AG09309 (cell line): ENCODE results near the gene GPR39.
"Not testable (repeated sequence)": the region's sequence is repeated elsewhere in the genome, so short reads cannot be mapped to it uniquely, and the experiment has no call there.

Source experiments
- DNase-seq: peaks from one replicate; pipeline ENCODE4 v3.0.0-alpha.2; 2010; ENCODE audit warnings: low read depth
- H3K4me3 ChIP-seq: 2 replicates; pipeline ENCODE4 v1.5.1; 2011; ENCODE audit warnings: mild to moderate bottlenecking, low read depth, low read length, moderate library complexity; ENCODE audit not compliant: control insufficient read depth
- TF ChIP-seq, protein P1 (sequence below): IDR thresholded peaks from 2 replicates; pipeline ENCODE4 v1.5.1; 2011; ENCODE audit warnings: mild to moderate bottlenecking, low read depth, low read length, inconsistent platforms; ENCODE audit not compliant: insufficient read depth, control insufficient read depth; ENCODE audit errors: missing control alignments

Gene GPR39

DNA sequence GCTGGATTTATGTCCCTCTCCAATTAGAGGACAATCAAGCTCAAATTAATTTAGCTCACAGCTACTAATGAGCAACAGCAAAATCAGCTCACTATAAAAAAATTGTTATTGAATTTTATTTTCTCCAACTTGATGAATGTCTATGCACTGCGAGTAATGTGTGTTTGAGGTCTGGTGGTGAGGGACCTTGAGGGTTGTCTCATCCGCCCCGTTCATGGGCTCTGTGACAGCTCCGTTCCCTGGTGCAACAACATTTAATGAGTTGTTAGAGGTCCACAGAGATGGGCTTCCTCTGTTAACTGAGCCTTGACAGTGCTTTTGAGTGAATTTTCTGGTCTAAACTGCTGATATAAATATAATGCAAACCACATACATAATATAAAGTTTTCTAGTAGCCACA lies 101.7 kb downstream of the GPR39 start:
- DNase-seq: no peak
- TF ChIP-seq, protein P1, sequence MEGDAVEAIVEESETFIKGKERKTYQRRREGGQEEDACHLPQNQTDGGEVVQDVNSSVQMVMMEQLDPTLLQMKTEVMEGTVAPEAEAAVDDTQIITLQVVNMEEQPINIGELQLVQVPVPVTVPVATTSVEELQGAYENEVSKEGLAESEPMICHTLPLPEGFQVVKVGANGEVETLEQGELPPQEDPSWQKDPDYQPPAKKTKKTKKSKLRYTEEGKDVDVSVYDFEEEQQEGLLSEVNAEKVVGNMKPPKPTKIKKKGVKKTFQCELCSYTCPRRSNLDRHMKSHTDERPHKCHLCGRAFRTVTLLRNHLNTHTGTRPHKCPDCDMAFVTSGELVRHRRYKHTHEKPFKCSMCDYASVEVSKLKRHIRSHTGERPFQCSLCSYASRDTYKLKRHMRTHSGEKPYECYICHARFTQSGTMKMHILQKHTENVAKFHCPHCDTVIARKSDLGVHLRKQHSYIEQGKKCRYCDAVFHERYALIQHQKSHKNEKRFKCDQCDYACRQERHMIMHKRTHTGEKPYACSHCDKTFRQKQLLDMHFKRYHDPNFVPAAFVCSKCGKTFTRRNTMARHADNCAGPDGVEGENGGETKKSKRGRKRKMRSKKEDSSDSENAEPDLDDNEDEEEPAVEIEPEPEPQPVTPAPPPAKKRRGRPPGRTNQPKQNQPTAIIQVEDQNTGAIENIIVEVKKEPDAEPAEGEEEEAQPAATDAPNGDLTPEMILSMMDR: no peak
- no peak overlapping the region for H3K4me3 ChIP-seq

DNA sequence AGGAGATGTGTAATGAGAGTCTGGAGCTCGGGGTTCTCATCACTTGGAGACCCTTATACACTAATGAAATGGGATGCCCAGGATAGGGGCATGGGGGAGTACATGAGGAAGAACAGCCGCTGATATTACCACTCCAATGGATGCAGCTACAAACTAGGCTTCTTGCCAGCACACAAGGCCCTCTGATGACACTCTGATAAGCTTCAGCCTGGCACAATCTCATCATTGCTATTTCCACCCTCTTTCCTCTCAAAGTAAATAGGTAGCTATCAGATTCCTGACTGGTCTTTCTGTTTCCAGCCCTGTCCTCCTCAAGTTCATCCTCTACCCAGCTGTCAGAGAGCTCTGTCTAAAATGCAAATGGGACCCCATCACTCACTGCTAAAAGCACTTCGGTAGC lies 103.0 kb downstream of the GPR39 start:
- no peak for DNase-seq
- no peak overlapping the region for H3K4me3 ChIP-seq
- TF ChIP-seq, protein P1: no peak

DNA sequence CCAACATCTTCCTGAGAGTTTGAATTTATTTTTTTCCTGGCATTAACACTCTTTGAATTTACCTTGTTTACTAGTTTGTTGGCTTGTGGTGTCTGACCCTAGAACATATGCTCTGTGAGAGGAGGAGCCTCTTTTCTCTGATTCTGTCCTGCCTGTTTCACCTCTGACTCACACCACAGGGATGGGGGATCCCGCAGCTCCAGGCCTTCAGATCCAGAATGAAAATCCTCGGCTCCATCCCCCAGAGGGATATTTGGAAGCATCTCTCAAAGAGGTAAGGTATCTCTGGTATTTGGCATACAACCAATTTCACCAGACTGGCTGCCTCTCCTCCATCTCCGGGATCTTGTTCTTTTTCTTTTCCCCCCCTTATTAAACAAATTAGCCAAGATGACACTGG lies 104.7 kb downstream of the GPR39 start:
- TF ChIP-seq, protein P1: no peak
- DNase-seq: no peak
- no peak overlapping the region for H3K4me3 ChIP-seq

DNA sequence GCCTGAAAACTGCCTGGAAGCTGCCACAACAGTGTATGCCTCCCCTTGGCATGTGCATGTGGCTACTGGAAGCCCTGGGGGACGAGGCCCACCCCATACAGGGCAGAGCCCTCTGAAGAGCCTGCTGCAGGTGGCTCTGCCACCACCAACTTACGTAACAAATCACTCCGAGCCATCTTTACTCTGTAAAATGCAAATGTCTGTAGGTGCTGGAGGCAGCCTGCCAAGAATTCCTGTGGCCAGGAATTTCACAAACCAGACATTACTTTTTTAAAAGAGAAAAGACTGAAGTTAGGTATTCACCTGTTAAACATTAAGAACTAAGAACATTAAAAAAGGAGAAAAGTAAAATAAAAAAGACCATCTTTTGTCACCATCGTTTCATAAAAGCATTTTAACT lies 106.3 kb downstream of the GPR39 start:
- no peak overlapping the region for H3K4me3 ChIP-seq
- no peak for DNase-seq
- TF ChIP-seq, protein P1: no peak

DNA sequence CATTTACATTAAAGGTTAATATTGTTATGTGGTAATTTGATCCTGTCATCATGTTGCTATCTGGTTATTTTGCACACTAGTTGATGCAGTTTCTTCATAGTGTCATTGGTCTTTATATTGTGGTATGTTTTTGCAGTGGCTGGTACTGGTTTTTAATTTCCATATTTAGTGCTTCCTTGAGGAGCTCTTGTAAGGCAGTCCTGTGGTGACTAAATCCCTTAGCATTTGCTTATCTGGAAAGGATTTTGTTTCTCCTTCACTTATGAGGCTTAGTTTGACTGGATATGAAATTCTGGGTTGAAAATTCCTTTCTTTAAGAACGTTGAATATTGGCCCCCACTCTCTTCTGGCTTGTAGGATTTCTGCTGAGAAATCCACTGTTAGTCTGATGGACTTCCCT lies 120.5 kb downstream of the GPR39 start:
- not testable (repeated sequence) for H3K4me3 ChIP-seq, DNase-seq

DNA sequence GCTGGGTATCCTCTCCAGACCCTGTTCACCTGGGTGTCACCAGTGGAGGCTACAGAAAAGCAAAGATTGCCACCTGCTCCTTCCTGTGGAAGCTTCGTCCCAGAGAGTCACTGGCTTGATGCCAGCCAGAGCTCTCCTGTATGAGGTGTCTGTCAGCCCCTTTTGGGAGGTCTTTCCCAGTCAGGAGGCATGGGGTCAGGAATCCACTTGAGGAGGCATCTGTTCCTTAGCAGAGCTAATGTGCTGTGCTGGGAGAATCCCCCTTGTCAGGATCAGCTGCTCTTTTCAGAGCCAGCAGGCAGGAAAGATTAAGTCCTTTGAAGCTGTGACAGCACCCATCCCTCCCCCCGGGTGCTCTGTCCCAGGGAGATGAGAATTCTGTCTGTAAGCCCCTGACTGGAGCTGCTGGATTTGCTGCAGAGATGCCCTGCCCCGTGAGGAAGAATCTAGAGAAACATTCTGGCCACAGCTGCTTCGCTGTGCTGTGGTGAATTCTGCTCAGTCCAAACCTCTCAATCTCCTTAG lies 121.8 kb downstream of the GPR39 start:
- TF ChIP-seq, protein P1: no peak
- H3K4me3 ChIP-seq: no peak overlapping the region

DNA sequence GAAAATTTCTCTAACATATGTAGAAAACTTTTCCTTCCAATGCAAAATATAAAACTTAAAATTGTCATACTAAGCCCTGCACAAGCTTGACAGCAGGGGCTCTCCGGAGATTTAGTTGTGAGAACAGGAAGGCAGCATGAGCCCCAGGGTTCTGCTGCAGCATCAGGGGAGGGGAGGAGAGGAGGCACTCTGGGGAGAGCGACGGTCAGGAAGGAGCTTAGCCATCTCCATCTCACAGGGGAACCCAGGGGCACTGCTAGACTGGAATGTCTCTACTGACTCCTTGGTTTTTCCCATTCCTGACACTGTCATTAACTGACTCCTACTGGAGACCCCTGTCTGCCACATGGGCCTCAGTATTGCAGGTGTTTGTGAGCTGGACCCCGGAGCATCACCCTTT lies 123.6 kb downstream of the GPR39 start:
- TF ChIP-seq, protein P1: no peak
- no peak overlapping the region for H3K4me3 ChIP-seq
- no peak for DNase-seq

More for the DNA sequence above, 121.8 kb downstream of the GPR39 start:
- DNase-seq: no peak
